GM12875 (cell line): ENCODE results near the gene RFC3.

Experiments used
- H3K4me3 ChIP-seq: one replicate; pipeline ENCODE4 v1.5.1; 2011; ENCODE audit warnings: low read depth, low read length, control low read depth
- CTCF ChIP-seq: IDR thresholded peaks from 2 replicates; pipeline ENCODE4 v1.5.1; 2011; ENCODE audit warnings: low read depth, mild to moderate bottlenecking, control low read depth, inconsistent platforms, low read length, moderate library complexity, borderline replicate concordance; ENCODE audit not compliant: insufficient read depth

Gene RFC3

GRCh38 chr13:33874871-33875270 is 56.9 kb downstream of the RFC3 start:
- H3K4me3 ChIP-seq: no peak overlapping the region
- no peak for TF ChIP-seq CTCF

GRCh38 chr13:33875618-33876401 is 57.9 kb downstream of the RFC3 start:
- TF ChIP-seq CTCF: no peak
- no peak overlapping the region for H3K4me3 ChIP-seq

GRCh38 chr13:33876716-33877394 is 58.9 kb downstream of the RFC3 start:
- TF ChIP-seq CTCF: no peak
- no peak overlapping the region for H3K4me3 ChIP-seq

- H3K4me3 ChIP-seq: no peak overlapping the region
- TF ChIP-seq CTCF: no peak
These were observed 61.2 kb downstream of the RFC3 start for GRCh38 chr13:33879118-33879517.

GRCh38 chr13:33882804-33883203 is 64.9 kb downstream of the RFC3 start:
- no peak overlapping the region for H3K4me3 ChIP-seq
- TF ChIP-seq CTCF: no peak

GRCh38 chr13:33884531-33885220 is 66.7 kb downstream of the RFC3 start:
- H3K4me3 ChIP-seq: no peak overlapping the region
- no peak for TF ChIP-seq CTCF
